Endothelial cell of umbilical vein (primary cell): ENCODE results near the gene CUEDC1. TPM values are rescaled to one million over a fixed set of nuclear protein-coding genes. Genes with fewer than 3 reads are reported as not detected.
"Not testable (repeated sequence)": the region's sequence is repeated elsewhere in the genome, so short reads cannot be mapped to it uniquely, and the experiment has no call there.

ENCODE experiments used
- BruUV-seq: library from RNA; stranded (reverse); fragments of 400-500 nt; replicated peaks from 2 replicates; lab custom pipeline; 2021; lab: Mats Ljungman, UMichigan
- CTCF ChIA-PET: fragments of 300-600, 350-600 bp; sonication (Branson Sonifier 250); formaldehyde crosslinking; loops from one replicate; lab custom pipeline; 2021; ENCODE audit warnings: antibody characterized with exemption, inconsistent platforms; lab: Charles Lee
- POLR2A ChIA-PET: fragments of 300-600, 350-600 bp; sonication (Branson Sonifier 250); formaldehyde crosslinking; loops from one replicate; lab custom pipeline; 2021; ENCODE audit warnings: antibody characterized with exemption, inconsistent platforms; lab: Charles Lee
- DNase-seq: peaks from one replicate; pipeline ENCODE4 v3.0.0-alpha.2; 2011; ENCODE audit warnings: low read depth, low spot score
- FAIRE-seq: peaks from 2 replicates; lab custom pipeline; 2011; peaks lifted over from hg19 to GRCh38; lab: Jason Lieb, UNC
- H2AFZ ChIP-seq: 2 replicates; pipeline ENCODE4 v1.6.0; 2012; ENCODE audit warnings: low read depth, low read length, control low read depth, inconsistent platforms
- H3K27ac ChIP-seq: 2 replicates; pipeline ENCODE4 v1.5.1; 2011; ENCODE audit warnings: low read depth, mild to moderate bottlenecking, control low read depth, low read length, moderate library complexity; ENCODE audit not compliant: insufficient read depth
- H3K27me3 ChIP-seq, 2 experiments: 2 replicates each; pipeline versions ENCODE4 v1.6.0 to v1.6.1; 2011; ENCODE audit warnings: low read length in 2 of 2, mixed read lengths in 1 of 2; ENCODE audit not compliant: control insufficient read depth in 2 of 2, insufficient read depth in 2 of 2
- H3K36me3 ChIP-seq, 2 experiments: 2 replicates in 1 of 2; 3 replicates in 1 of 2; pipeline ENCODE4 v1.5.1; 2011; ENCODE audit warnings: low read length in 2 of 2, mild to moderate bottlenecking in 1 of 2, moderate library complexity in 1 of 2; ENCODE audit not compliant: control insufficient read depth in 2 of 2, insufficient read depth in 2 of 2; ENCODE audit errors: extremely low read depth in 1 of 2
- H3K4me1 ChIP-seq: 3 replicates; pipeline ENCODE4 v1.5.1; 2011; ENCODE audit warnings: mild to moderate bottlenecking, low read length; ENCODE audit not compliant: control insufficient read depth, insufficient read depth; ENCODE audit errors: extremely low read depth
- H3K4me2 ChIP-seq: 2 replicates; pipeline ENCODE4 v1.6.1; 2011; ENCODE audit warnings: low read length, control low read depth, mixed read lengths; ENCODE audit not compliant: insufficient read depth
- H3K4me3 ChIP-seq, 3 experiments: fragments of 200-600 bp in 1 of 3; sonication (generic), shearing (Covaris generic) in 1 of 3; replicated peaks in 1 of 3; 2 replicates each; pipeline ENCODE4 v1.5.1; 2011 to 2016; ENCODE audit warnings: control low read depth in 3 of 3, low read length in 3 of 3, mild to moderate bottlenecking in 2 of 3, inconsistent platforms in 1 of 3, low read depth in 1 of 3, moderate library complexity in 1 of 3; ENCODE audit not compliant: insufficient read depth in 1 of 3
- H3K79me2 ChIP-seq: 2 replicates; pipeline ENCODE4 v1.6.0; 2012; ENCODE audit warnings: low read length, inconsistent platforms; ENCODE audit not compliant: control insufficient read depth, insufficient read depth
- H3K9ac ChIP-seq: replicated peaks from 2 replicates; pipeline ENCODE3; 2011; ENCODE audit warnings: low read length, control low read depth; ENCODE audit not compliant: insufficient read depth; ENCODE audit errors: extremely low read depth
- H3K9me1 ChIP-seq: replicated peaks from 3 replicates; pipeline ENCODE4 v1.6.0; 2011; ENCODE audit warnings: mild to moderate bottlenecking, low read length; ENCODE audit not compliant: control insufficient read depth, insufficient read depth; ENCODE audit errors: extremely low read depth
- H3K9me3 ChIP-seq: replicated peaks from 2 replicates; pipeline ENCODE4 v1.5.1; 2012; ENCODE audit warnings: low read length, inconsistent platforms; ENCODE audit not compliant: control insufficient read depth, insufficient read depth
- H4K20me1 ChIP-seq: replicated peaks from 2 replicates; pipeline ENCODE3; 2011; ENCODE audit warnings: mild to moderate bottlenecking, low read length; ENCODE audit not compliant: control insufficient read depth, insufficient read depth; ENCODE audit errors: extremely low read depth
- EZH2 ChIP-seq: IDR thresholded peaks from 2 replicates; pipeline ENCODE4 v1.6.1; 2012; ENCODE audit warnings: borderline replicate concordance, low read depth, mild to moderate bottlenecking, moderate library complexity, low read length, inconsistent platforms; ENCODE audit not compliant: severe bottlenecking
- FOS ChIP-seq: IDR thresholded peaks from 2 replicates; pipeline ENCODE4 v1.6.1; 2011; ENCODE audit warnings: mild to moderate bottlenecking, low read length, moderate library complexity, borderline replicate concordance; ENCODE audit not compliant: insufficient read depth
- GATA2 ChIP-seq: IDR thresholded peaks from 2 replicates; pipeline ENCODE4 v1.7.0; 2011; ENCODE audit warnings: low read depth, mild to moderate bottlenecking, moderate library complexity, mixed read lengths, low read length; ENCODE audit not compliant: insufficient read length, insufficient read depth
- JUN ChIP-seq: IDR thresholded peaks from 2 replicates; pipeline ENCODE4 v1.6.1; 2011; ENCODE audit warnings: borderline replicate concordance, low read depth; ENCODE audit not compliant: insufficient read length, insufficient read depth
- MYC ChIP-seq: IDR thresholded peaks from one replicate; pipeline ENCODE4 v1.6.1; 2011; ENCODE audit warnings: mild to moderate bottlenecking, low read depth, low read length
- POLR2A ChIP-seq: IDR thresholded peaks from 2 replicates; pipeline ENCODE4 v1.6.1; 2012; ENCODE audit warnings: low read depth, mild to moderate bottlenecking, control low read depth, low read length
- POLR2AphosphoS5 ChIP-seq: IDR thresholded peaks from 2 replicates; pipeline ENCODE4 v1.6.1; 2012; ENCODE audit warnings: low read depth, mild to moderate bottlenecking, control low read depth, low read length, moderate library complexity; ENCODE audit not compliant: insufficient read depth
- dilution Hi-C: fragments of 300-500 bp; cut with MboI; formaldehyde crosslinking; loops from one replicate; pipeline ENCODE4 v1.15.0; 2019; ENCODE audit warnings: low sequenced_read_pairs; ENCODE audit not compliant: extremely low pct_ligation_motif_present
- intact Hi-C: fragments of 100-400 bp; cut with micrococcal nuclease; formaldehyde crosslinking; loops from one replicate; pipeline ENCODE4 v1.10.0; 2022
- polyA plus RNA-seq, 4 experiments: library from polyadenylated mRNA; depleted of rRNA in 3 of 4; stranded (reverse) in 3 of 4; unstranded in 1 of 4; fragments of >200 nt; gene quantifications; 2 replicates each; pipeline versions ENCODE4 v1.2.1 to v1.2.3, GENCODE V29; 2011 to 2012; ENCODE audit warnings: missing spikeins in 1 of 4
- total RNA-seq: library from RNA; stranded (reverse); gene quantifications from 2 replicates; pipeline ENCODE4 v1.2.3, GENCODE V29; 2021
- TF ChIP-seq, protein P1 (sequence below), 2 donors: IDR thresholded peaks; 1 replicate in 1 of 2; 2 replicates in 1 of 2; pipeline ENCODE4 v1.5.1; 2011; ENCODE audit warnings: low read length in 2 of 2, mild to moderate bottlenecking in 2 of 2, moderate library complexity in 2 of 2, control low read depth in 1 of 2, inconsistent platforms in 1 of 2, low read depth in 1 of 2; ENCODE audit not compliant: insufficient read depth in 1 of 2; ENCODE audit errors: extremely low read depth in 1 of 2
- TF ChIP-seq, protein P2 (sequence below): IDR thresholded peaks from 2 replicates; pipeline ENCODE4 v1.6.1; 2011; ENCODE audit not compliant: insufficient read depth, insufficient read length

Gene CUEDC1
- total and polyA plus RNA-seq, 2 donors (not counting 3 experiments of a cell fraction or from before 2014, with no cell fraction given), result 15.8 to 27.7 TPM

DNA sequence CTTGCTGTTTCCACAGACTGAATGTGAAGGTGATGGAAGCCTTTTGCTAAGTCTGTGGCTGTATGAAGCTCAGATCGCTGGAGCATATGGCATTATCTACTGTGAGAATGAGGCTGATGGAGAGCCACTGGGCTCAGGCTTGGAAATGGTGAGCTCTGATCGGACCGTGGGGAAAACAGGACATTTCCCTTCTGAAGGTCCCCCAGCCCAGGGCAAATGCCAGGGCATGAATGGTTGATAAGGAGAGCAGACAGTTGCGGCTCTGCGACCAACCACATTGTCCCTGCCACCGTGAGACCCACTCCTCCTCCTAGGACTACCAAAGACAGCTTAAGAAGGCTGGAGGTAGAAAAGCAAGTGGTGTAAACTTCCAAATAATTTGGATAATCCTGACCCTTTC is 4.7 kb upstream of the CUEDC1 start:
- FAIRE-seq, result no peak
- Histone ChIP-seq H3K27ac (no peak overlapping the region), H3K9me1 (no peaks in the 10 kb centered on the region), H3K4me1 (peaks cover 4% of the 10 kb centered on the region), H3K4me3 (no peak overlapping the region), H3K36me3 (no peaks in the 10 kb centered on the region), H3K79me2 (no peaks in the 10 kb centered on the region), H3K27me3 (peaks cover 2 to 7% of the 10 kb centered on the region in 2 experiments), H3K9me3 (no peaks in the 10 kb centered on the region), H3K9ac (no peak overlapping the region), H4K20me1 (no peaks in the 10 kb centered on the region), H3K4me2 (no peak overlapping the region), H2AFZ (no peak overlapping the region)
- ChIA-PET POLR2A (no interaction called here), CTCF (interaction anchor here (1.1 to 1.6 kb wide), 3 partner anchors 40 to 84 kb away, joined by 3 to 5 read pairs (median 4); no protein-coding TSS in a partner anchor)
- TF ChIP-seq POLR2AphosphoS5 (no peak), JUN (no peak), FOS (no peak), MYC (no peak), POLR2A (no peak), GATA2 (no peak), EZH2 (no peak)
- TF ChIP-seq, protein P1, sequence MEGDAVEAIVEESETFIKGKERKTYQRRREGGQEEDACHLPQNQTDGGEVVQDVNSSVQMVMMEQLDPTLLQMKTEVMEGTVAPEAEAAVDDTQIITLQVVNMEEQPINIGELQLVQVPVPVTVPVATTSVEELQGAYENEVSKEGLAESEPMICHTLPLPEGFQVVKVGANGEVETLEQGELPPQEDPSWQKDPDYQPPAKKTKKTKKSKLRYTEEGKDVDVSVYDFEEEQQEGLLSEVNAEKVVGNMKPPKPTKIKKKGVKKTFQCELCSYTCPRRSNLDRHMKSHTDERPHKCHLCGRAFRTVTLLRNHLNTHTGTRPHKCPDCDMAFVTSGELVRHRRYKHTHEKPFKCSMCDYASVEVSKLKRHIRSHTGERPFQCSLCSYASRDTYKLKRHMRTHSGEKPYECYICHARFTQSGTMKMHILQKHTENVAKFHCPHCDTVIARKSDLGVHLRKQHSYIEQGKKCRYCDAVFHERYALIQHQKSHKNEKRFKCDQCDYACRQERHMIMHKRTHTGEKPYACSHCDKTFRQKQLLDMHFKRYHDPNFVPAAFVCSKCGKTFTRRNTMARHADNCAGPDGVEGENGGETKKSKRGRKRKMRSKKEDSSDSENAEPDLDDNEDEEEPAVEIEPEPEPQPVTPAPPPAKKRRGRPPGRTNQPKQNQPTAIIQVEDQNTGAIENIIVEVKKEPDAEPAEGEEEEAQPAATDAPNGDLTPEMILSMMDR (IDR thresholded peaks at IDR 0.05; ENCODE audit: extremely low read depth in 1 of 2, insufficient read depth in 1 of 2, low read depth in 1 of 2, low read length in 2 of 2), result no peak
- TF ChIP-seq, protein P2, sequence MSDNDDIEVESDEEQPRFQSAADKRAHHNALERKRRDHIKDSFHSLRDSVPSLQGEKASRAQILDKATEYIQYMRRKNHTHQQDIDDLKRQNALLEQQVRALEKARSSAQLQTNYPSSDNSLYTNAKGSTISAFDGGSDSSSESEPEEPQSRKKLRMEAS, result no peak
- DNase-seq, result no peak
- BruUV-seq, result no TSS peak
- intact Hi-C loops, result no loop called here
- dilution Hi-C loops, result no loop called here

DNA sequence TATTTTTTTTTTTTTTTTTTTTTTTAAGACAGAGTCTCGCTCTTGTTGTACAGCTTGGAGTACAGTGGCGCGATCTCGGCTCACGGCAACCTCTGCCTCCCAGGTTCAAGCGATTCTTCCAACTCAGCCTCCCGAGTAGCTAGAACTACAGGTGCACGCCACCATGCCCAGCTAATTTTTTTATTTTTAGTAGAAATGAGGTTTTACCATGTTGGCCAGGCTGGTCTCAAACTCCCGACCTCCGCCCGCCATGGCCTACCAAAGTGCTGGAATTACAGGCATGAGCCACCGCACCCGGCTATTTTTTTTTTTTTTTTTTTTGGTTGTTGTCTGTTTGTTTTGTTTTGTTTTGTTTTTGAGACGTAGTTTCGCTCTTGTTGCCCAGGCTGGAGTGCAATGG is 3.2 kb upstream of the CUEDC1 start:
- H3K27me3 ChIP-seq, H3K4me2 ChIP-seq, H4K20me1 ChIP-seq, H3K79me2 ChIP-seq, BruUV-seq, H2AFZ ChIP-seq, dilution Hi-C loops, FAIRE-seq, DNase-seq, CTCF ChIA-PET, H3K9me1 ChIP-seq, H3K36me3 ChIP-seq, H3K4me3 ChIP-seq, intact Hi-C loops, POLR2A ChIA-PET, H3K9me3 ChIP-seq, H3K9ac ChIP-seq, H3K27ac ChIP-seq: not testable (repeated sequence)
- peaks cover 12% of the 10 kb centered on the region for H3K4me1 ChIP-seq
